ENCODE results near the gene PKLR. TPM values are rescaled to one million over a fixed set of nuclear protein-coding genes. Genes with fewer than 3 reads are reported as not detected.
"Not testable (repeated sequence)": the region's sequence is repeated elsewhere in the genome, so short reads cannot be mapped to it uniquely, and the experiment has no call there.

PKLR gene
- total RNA-seq, 2 experiments from 2014 or later, result not detected

- Mint-ChIP-seq H3K9me3 (no peaks in the 10 kb centered on the region), H3K27ac (no peak overlapping the region), H3K27me3 (peaks cover 34% of the 10 kb centered on the region), H3K4me3 (no peak overlapping the region), H3K4me1 (ENCODE audit: low read depth) (peaks cover 4% of the 10 kb centered on the region), H3K36me3 (no peaks in the 10 kb centered on the region)
- POLR2A ChIA-PET, result interaction anchor here (1.5 kb wide), 1 partner anchor 11 kb away, joined by 3 read pairs; no protein-coding TSS in a partner anchor
- CTCF ChIA-PET, result no interaction called here
- no peak for DNase-seq
- intact Hi-C loops (cut with micrococcal nuclease), result no loop called here
These were observed 5.3 kb downstream of the PKLR start for GRCh38 chr1:155295942-155296267.

GRCh38 chr1:155295183-155295941, 5.9 kb downstream of the PKLR start:
- Mint-ChIP-seq H3K27me3 (peaks cover 34% of the 10 kb centered on the region), H3K9me3 (no peaks in the 10 kb centered on the region), H3K27ac (no peak overlapping the region), H3K4me3 (no peak overlapping the region), H3K36me3 (no peaks in the 10 kb centered on the region), H3K4me1 (ENCODE audit: low read depth) (peaks cover 4% of the 10 kb centered on the region)
- CTCF ChIA-PET, result no interaction called here
- no peak for DNase-seq
- intact Hi-C loops (cut with micrococcal nuclease), result no loop called here
- POLR2A ChIA-PET, result no interaction called here

DNA sequence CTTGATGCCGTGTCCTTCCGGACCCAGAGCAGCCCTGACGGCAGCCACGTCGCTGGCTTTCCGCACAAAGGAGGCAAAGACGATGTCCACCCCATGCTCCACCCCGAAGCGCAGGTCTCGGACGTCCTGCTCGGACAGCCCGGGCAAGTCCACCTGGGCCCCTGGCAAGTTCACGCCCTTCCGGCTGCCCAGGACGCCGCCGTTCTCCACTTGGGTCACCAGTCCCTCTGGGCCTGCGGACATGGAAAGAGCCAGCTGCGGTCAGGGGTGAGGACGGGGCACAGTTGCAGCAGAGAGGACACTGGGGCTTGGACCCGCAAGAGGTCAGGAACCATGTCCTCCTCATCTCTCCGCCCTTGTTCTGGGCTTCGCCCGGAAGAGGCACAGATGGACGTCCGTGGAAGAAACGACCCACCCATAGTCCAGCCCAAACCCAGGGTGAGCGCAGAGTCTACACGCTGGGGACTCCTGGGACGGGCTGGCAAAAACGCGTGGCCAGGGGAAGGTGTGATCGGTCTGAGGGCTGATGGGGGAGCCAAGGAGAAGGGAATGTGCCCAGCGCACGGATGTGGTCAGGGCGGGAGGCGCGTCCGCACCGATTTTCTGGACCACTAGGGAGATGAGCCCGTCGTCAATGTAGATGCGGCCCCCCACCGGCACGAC, 6.6 kb downstream of the PKLR start:
- no peak overlapping the region for H3K27ac Mint-ChIP-seq

GRCh38 chr1:155293086-155293749, 8.0 kb downstream of the PKLR start:
- no peak overlapping the region for H3K27ac Mint-ChIP-seq
- H3K36me3 Mint-ChIP-seq, result no peaks in the 10 kb centered on the region
- no peaks in the 10 kb centered on the region for H3K9me3 Mint-ChIP-seq
- ChIA-PET CTCF (interaction anchor here (0.6 to 2.5 kb wide), 2 partner anchors 42 to 95 kb away, joined by 4 to 7 read pairs; no protein-coding TSS in a partner anchor), POLR2A (no interaction called here)
- H3K4me3 Mint-ChIP-seq, result no peak overlapping the region
- no peak for DNase-seq
- H3K4me1 Mint-ChIP-seq (ENCODE audit: low read depth), result peaks cover 4% of the 10 kb centered on the region
- H3K27me3 Mint-ChIP-seq, result peaks cover 34% of the 10 kb centered on the region
- intact Hi-C loops (cut with micrococcal nuclease), result no loop called here

More for the DNA sequence above, 6.6 kb downstream of the PKLR start:
- H3K4me1 Mint-ChIP-seq (ENCODE audit: low read depth), result peaks cover 4% of the 10 kb centered on the region
- no peaks in the 10 kb centered on the region for H3K9me3 Mint-ChIP-seq
- intact Hi-C loops (cut with micrococcal nuclease), result no loop called here
- no peak overlapping the region for H3K4me3 Mint-ChIP-seq
- peaks cover 34% of the 10 kb centered on the region for H3K27me3 Mint-ChIP-seq
- ChIA-PET POLR2A (no interaction called here), CTCF (no interaction called here)
- H3K36me3 Mint-ChIP-seq, result no peaks in the 10 kb centered on the region
- no peak for DNase-seq

DNA sequence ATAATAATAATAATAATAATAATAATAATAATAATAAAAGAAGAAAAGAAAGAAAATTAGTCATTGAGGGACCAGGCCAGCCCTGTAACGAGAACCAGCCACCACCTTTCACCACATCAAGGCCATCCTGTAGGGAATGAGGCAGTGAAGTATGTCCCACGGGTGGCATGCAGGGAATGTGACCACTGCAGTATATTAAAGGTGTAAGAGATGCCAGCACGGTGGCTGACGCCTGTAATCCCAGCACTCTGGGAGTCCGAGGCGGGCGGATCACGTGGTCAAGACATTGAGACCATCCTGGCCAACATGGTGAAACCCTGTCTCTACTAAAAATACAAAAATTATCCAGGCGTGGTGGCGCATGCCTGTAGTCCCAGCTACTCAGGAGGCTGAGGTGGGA, 10.2 kb downstream of the PKLR start:
- H3K27ac Mint-ChIP-seq; intact Hi-C loops (cut with micrococcal nuclease); H3K36me3 Mint-ChIP-seq; DNase-seq; POLR2A ChIA-PET; H3K9me3 Mint-ChIP-seq; H3K4me1 Mint-ChIP-seq (ENCODE audit: low read depth); H3K4me3 Mint-ChIP-seq: not testable (repeated sequence)
- peaks cover 20% of the 10 kb centered on the region for H3K27me3 Mint-ChIP-seq
- CTCF ChIA-PET, result interaction anchor here (2.5 kb wide), 1 partner anchor 40 kb away, joined by 7 read pairs; no protein-coding TSS in a partner anchor

- Mint-ChIP-seq H3K4me3 (no peak overlapping the region), H3K27ac (no peak overlapping the region), H3K9me3 (no peaks in the 10 kb centered on the region), H3K4me1 (ENCODE audit: low read depth) (no peaks in the 10 kb centered on the region), H3K36me3 (no peaks in the 10 kb centered on the region), H3K27me3 (no peaks in the 10 kb centered on the region)
- ChIA-PET POLR2A (no interaction called here), CTCF (no interaction called here)
- DNase-seq, result no peak
- intact Hi-C loops (cut with micrococcal nuclease), result no loop called here
These were observed 13.2 kb downstream of the PKLR start for GRCh38 chr1:155287987-155288543.

GRCh38 chr1:155286544-155286943, 14.7 kb downstream of the PKLR start:
- Mint-ChIP-seq H3K9me3 (no peaks in the 10 kb centered on the region), H3K36me3 (no peaks in the 10 kb centered on the region), H3K27ac (no peak overlapping the region), H3K27me3 (no peaks in the 10 kb centered on the region), H3K4me1 (ENCODE audit: low read depth) (no peaks in the 10 kb centered on the region), H3K4me3 (no peak overlapping the region)
- intact Hi-C loops (cut with micrococcal nuclease), result no loop called here
- POLR2A ChIA-PET, result no interaction called here
- CTCF ChIA-PET, result no interaction called here
- no peak for DNase-seq

DNA sequence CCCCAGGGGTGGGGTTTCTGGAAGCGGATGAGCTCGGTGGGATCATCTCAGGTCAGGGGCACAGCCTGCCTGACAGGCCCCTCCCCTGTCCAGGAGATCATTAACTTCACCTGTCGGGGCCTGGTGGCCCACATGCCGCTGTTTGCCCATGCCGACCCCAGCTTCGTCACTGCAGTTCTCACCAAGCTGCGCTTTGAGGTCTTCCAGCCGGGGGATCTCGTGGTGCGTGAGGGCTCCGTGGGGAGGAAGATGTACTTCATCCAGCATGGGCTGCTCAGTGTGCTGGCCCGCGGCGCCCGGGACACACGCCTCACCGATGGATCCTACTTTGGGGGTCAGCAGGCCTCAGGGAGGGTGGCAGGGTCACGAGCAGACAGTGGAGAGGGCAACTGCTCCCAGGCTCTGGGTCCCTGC, 15.6 kb downstream of the PKLR start:
- H3K36me3 Mint-ChIP-seq, result no peaks in the 10 kb centered on the region
- H3K4me1 Mint-ChIP-seq (ENCODE audit: low read depth), result no peaks in the 10 kb centered on the region
- H3K9me3 Mint-ChIP-seq, result no peaks in the 10 kb centered on the region
- no peak overlapping the region for H3K27ac Mint-ChIP-seq
- ChIA-PET POLR2A (no interaction called here), CTCF (interaction anchor here (0.6 kb wide), 1 partner anchor 27 kb away, joined by 3 read pairs; no protein-coding TSS in a partner anchor)
- no peak overlapping the region for H3K4me3 Mint-ChIP-seq
- no peak for DNase-seq
- intact Hi-C loops (cut with micrococcal nuclease), result no loop called here
- no peaks in the 10 kb centered on the region for H3K27me3 Mint-ChIP-seq

DNA sequence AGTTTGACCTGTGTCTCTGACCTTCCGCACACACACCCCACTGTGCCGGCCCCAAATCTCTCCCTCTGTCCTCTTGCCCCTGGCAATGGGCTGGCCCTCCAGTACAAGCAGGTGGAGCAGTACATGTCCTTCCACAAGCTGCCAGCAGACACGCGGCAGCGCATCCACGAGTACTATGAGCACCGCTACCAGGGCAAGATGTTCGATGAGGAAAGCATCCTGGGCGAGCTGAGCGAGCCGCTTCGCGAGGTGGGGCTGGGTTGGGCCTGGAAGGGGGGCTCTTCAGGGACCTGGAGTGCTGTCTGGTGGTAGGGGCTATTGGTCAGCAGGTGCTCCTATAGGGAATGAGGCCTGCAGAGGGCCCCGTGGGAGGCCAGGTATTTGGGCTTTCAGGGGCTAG, 16.2 kb downstream of the PKLR start:
- intact Hi-C loops (cut with micrococcal nuclease), result no loop called here
- H3K9me3 Mint-ChIP-seq, result no peaks in the 10 kb centered on the region
- no peaks in the 10 kb centered on the region for H3K36me3 Mint-ChIP-seq
- no peaks in the 10 kb centered on the region for H3K27me3 Mint-ChIP-seq
- no peak overlapping the region for H3K4me3 Mint-ChIP-seq
- no peak for DNase-seq
- H3K27ac Mint-ChIP-seq, result no peak overlapping the region
- H3K4me1 Mint-ChIP-seq (ENCODE audit: low read depth), result no peaks in the 10 kb centered on the region
- CTCF ChIA-PET, result no interaction called here
- POLR2A ChIA-PET, result no interaction called here

DNA sequence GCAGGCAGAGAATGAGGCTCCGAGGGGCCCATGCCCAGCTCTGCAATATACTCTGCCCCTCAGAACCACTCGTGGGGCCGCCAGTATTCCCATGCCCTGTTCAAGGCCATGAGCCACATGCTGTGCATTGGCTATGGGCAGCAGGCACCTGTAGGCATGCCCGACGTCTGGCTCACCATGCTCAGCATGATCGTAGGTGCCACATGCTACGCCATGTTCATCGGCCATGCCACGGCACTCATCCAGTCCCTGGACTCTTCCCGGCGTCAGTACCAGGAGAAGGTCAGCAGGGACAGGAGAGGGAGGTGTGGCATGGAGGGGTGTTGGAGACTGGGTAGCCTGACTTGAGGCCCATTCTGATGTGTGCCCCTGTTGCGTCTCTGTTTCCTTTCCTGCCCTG, 16.8 kb downstream of the PKLR start:
- intact Hi-C loops (cut with micrococcal nuclease), result no loop called here
- POLR2A ChIA-PET, result no interaction called here
- no peaks in the 10 kb centered on the region for H3K4me1 Mint-ChIP-seq (ENCODE audit: low read depth)
- no peak for DNase-seq
- CTCF ChIA-PET, result no interaction called here
- H3K27me3 Mint-ChIP-seq, result no peaks in the 10 kb centered on the region
- no peak overlapping the region for H3K4me3 Mint-ChIP-seq
- no peak overlapping the region for H3K27ac Mint-ChIP-seq
- no peaks in the 10 kb centered on the region for H3K36me3 Mint-ChIP-seq
- H3K9me3 Mint-ChIP-seq, result no peaks in the 10 kb centered on the region

GRCh38 chr1:155282488-155283091, 18.6 kb downstream of the PKLR start:
- Mint-ChIP-seq H3K9me3 (no peaks in the 10 kb centered on the region), H3K4me3 (no peak overlapping the region), H3K27ac (no peak overlapping the region), H3K4me1 (ENCODE audit: low read depth) (peaks cover 6% of the 10 kb centered on the region), H3K27me3 (no peaks in the 10 kb centered on the region), H3K36me3 (no peaks in the 10 kb centered on the region)
- intact Hi-C loops (cut with micrococcal nuclease), result no loop called here
- ChIA-PET POLR2A (no interaction called here), CTCF (no interaction called here)
- no peak for DNase-seq

DNA sequence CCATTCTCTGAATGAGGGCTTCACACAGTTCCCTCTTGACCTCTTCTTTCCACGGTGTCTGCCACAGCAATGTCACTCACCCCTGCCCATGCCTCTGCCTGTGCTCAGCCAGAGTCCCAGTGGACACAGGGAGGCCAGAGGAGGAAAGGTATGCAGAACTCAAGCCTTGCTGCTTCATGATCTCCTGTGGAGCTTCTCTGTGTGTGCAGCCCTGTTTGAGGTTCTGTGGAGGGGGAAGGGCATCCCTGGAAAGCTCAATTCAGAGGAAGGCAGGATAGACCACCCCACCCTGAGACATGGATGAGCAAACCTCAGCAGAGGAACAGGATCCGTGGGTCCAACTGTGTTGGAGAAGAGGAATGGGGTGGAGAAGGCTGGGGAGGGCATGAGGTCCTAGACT, 22.0 kb downstream of the PKLR start:
- DNase-seq, result no peak
- POLR2A ChIA-PET, result interaction anchor here (1.2 kb wide), 1 partner anchor 18 kb away, joined by 5 read pairs; no protein-coding TSS in a partner anchor
- CTCF ChIA-PET, result interaction anchor here (1.5 to 3.0 kb wide), 3 partner anchors 29 to 44 kb away, joined by 6 to 15 read pairs (median 14); partner anchors contain the start of gene FDPS
- Mint-ChIP-seq H3K27me3 (no peaks in the 10 kb centered on the region), H3K4me3 (no peak overlapping the region), H3K27ac (no peak overlapping the region), H3K9me3 (no peaks in the 10 kb centered on the region), H3K4me1 (ENCODE audit: low read depth) (peaks cover 20% of the 10 kb centered on the region), H3K36me3 (no peaks in the 10 kb centered on the region)
- intact Hi-C loops (cut with micrococcal nuclease), result loop anchor here (5.0 to 10.0 kb wide), 3 partner anchors 258 to 576 kb away; partner anchors contain the start of genes GON4L and SYT11

All from activated CD4-positive, alpha-beta memory T cell treated with anti-CD3 and anti-CD28 coated beads for 36 hours (primary cell).